HG03469 (cell line): Measurements from ENCODE around the gene BCL2L13.
A peak's percentile ranks its signal among the peaks of the same experiment; 100 is the strongest.
"Not testable (repeated sequence)": the region's sequence is repeated elsewhere in the genome, so short reads cannot be mapped to it uniquely, and the experiment has no call there.

Source experiments
- ATAC-seq: cut with Tn5 transposase; IDR thresholded peaks from one replicate; pipeline ENCODE4 v1.9.1; 2021; ENCODE audit warnings: mild to moderate bottlenecking, moderate library complexity, moderate number of reproducible peaks; ENCODE audit not compliant: unreplicated experiment

The BCL2L13 gene

DNA sequence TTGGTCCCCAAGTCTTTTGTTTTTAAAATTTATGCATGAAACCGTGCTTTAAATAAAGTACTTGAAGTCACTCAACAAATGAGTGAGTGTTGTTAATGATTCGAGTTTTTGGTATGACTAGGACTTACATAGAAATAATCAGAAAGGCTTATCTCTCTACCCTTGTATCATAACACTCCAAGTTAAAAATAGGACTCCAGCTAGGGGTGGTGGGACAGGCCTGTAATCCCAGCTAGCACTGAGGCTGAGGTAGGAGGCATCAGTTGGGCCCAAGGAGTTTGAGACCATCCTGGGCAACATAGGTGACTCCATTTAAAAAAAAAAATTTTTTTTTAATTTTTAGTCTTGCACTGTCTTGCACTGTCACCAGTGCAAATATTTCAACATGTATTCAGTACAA lies 55.6 kb downstream of the BCL2L13 start:
- ATAC-seq = no peak

DNA sequence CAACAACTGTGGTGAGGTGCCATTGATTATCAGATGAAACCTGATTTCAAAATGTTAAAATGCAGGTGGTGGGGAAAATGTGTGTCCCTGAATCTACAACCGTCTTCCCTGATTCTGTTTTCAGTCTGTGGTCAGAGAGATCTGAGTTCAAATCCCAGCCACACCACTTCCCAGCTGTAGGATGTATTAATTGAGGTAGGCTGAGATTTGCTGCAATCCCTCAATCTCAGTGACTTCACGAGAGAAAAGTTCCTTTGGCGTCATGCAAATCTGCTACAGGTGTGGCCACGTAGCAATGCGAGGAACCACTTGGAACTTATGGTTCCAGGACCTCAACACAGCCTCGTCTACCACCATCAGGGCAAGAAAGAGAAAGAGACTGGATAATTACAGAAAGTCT lies 56.2 kb downstream of the BCL2L13 start:
- ATAC-seq = no peak

GRCh38 chr22:17695986-17696385 lies 57.4 kb downstream of the BCL2L13 start:
- ATAC-seq = no peak

DNA sequence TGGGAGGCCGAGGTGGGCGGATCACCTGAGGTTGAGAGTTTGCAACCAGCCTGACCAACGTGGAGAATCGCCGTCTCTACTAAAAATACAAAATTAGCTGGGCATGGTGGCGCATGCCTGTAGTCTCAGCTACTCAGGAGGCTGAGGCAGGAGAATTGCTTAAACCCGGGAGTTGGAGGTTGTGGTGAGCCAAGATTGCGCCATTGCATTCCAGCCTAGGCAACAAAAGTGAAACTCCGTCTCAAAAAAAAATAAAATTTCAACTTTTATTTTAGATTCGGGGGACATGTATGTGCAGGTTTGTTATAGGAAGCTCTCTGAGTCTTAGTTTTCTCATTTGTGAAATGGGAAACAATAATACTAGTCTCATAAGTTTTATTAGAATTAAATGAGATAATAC lies 58.6 kb downstream of the BCL2L13 start:
- not testable (repeated sequence) for ATAC-seq

- ATAC-seq = not testable (repeated sequence)
Observed at GRCh38 chr22:17698276-17698675, 59.7 kb downstream of the BCL2L13 start.

GRCh38 chr22:17698948-17699347 lies 60.4 kb downstream of the BCL2L13 start:
- ATAC-seq = no peak

- ATAC-seq = no peak
Observed at GRCh38 chr22:17699696-17700340, 61.3 kb downstream of the BCL2L13 start.

DNA sequence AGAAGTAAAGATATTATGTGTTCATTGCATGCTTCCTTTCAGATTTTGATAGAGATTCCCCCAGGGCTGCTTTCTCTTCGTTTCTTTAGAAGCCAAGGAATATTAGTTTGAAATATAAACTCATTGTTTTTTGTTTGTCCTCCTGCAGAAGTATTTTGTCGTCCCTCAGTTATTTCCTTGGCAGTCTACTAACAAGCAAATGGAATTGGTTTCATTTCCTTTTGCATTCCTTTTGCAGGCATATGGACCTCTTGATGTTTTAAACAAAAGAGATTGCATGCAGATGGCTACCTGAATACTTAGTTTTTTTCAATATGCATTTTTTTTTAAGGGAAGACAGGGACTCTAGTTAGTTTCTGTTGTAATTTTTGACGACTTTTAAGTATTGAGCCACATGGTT lies 62.2 kb downstream of the BCL2L13 start:
- no peak for ATAC-seq

- no peak for ATAC-seq
Observed at GRCh38 chr22:17703811-17704210, 65.3 kb downstream of the BCL2L13 start.

GRCh38 chr22:17705546-17705945 lies 67.0 kb downstream of the BCL2L13 start:
- no peak for ATAC-seq

DNA sequence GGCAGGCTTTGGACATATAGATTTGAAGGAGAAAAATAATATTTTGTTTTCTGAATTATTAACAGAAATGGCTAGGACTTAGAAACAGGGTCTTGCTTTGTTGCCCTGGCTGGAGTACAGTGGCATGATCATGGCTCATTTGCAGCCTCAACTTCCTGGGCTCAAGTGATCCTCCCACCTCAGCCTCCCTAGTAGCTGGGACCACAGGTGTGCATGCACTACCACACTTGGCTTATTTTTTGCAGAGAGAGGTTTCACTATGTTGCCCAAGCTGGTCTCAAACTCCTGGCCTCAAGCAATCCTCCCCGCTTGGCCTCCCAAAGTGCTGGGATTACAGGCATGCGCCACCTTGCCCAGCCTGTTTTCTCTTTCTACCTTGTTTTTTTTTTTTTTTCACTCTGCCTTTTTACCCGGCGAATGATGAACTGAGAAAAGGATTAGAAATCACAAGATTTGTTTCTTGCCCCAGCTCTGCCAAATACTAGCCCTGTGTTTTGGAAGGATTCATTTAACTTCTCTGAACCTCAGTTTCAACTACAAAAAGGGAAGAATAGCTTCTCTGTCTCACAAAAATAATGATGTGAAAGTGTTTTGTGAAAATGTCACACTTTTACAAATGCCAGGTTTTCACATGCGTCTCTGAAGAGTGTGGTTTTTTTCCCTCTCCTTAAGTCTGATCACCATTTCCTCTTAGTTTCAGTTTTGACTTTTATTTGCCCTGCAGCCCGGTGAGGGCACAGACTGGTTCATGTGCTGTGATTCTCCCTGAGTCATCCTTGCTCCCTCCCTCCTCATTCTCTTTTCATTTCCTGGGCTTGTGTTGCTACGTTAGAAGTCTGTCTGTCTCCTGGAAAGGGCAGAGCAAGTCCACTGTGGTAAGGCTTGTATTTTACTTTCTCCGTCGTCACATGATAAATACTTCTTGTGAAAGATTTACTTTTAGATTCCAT lies 67.7 kb downstream of the BCL2L13 start:
- ATAC-seq = peak; percentile 79

GRCh38 chr22:17706947-17707346 lies 68.4 kb downstream of the BCL2L13 start:
- no peak for ATAC-seq

- no peak for ATAC-seq
Observed at GRCh38 chr22:17707526-17707925, 69.0 kb downstream of the BCL2L13 start.

DNA sequence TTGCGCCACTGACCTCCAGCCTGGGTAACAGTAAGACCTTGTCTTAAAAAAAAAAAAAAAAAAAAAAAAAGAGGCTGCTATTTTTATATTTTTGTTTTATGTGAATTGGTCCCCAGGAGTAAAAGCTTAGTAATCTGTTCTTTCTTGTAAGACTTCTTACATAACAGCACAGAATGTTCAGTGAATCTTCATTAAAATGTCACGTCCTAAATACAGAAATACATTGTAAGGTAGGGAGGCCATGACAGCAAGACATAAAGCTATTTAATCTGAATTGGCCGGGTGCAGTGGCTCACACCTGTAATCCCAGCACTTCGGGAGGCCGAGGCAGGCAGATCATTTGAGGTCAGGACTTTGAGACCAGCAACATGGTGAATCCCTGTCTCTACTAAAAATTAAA lies 71.5 kb downstream of the BCL2L13 start:
- no peak for ATAC-seq

DNA sequence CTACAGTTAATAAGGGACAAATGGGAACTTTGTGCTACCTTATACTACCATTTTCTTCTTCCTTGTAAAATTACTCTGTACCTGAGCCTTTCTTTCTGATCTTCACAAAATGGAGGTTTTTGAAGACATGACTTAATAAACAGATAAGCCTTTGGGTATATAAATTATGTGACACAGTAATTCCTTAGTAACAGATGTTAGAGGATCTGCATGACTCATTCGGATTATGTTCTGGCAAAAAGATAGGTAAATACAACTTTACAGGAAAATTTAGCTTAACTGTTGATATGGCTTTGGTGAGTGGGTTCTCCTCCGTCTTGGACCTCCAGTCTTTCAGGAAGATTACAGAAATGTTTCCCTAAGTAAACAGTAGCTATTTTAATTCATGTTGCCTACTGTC lies 73.9 kb downstream of the BCL2L13 start:
- no peak for ATAC-seq

- ATAC-seq = no peak
Observed at GRCh38 chr22:17716529-17716928, 78.0 kb downstream of the BCL2L13 start.

- ATAC-seq = no peak
Observed at GRCh38 chr22:17717708-17718107, 79.2 kb downstream of the BCL2L13 start.

- no peak for ATAC-seq
Observed at GRCh38 chr22:17719911-17720310, 81.4 kb downstream of the BCL2L13 start.

GRCh38 chr22:17724241-17724640 lies 85.7 kb downstream of the BCL2L13 start:
- ATAC-seq = no peak

DNA sequence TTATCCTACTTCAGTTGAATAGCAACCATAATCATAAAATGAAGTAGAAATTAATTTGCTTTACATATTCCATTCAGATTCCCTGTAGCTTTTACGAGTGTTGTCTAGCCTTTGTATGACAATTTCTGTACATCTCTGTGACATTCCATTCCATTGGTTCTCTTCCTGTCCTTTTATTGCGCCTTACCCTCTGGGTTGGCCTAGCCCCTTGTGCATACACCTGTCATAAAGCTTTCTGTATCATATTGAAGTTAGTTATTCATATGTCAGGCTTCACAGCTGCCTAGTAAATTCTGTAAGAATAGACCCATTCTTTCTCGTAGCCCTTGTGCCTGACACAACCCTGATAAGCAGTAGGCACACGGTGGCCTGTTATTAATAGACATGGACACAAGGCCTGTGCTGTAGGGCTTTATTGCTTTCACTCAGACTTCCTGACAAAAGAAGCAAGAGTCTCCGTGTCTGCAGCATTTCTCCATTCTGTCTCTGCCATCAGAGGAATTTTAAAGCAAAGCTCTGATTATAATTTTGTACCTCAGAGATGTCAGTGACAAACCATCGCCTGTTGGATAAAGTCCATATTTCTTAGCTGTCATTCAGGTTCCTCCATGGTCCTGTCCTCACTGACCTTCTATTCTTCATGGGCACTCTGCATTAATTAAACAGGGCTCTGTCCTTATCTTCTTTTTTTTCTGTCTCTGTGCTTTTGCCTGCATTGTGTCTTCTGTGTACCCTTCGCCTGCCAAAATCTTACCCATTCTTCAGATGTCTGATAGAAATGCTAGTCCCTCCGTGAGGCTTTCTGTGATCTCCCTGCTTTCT lies 86.3 kb downstream of the BCL2L13 start:
- no peak for ATAC-seq

- no peak for ATAC-seq
Observed at GRCh38 chr22:17725500-17725796, 86.9 kb downstream of the BCL2L13 start.
